RWPE1 (cell line): Measurements from ENCODE around the gene DLST.

Experiments
- CTCF ChIA-PET: fragments of 350-600 bp; sonication (Branson Sonifier 250); formaldehyde crosslinking; extraction: SDS; loops from one replicate; lab custom pipeline; 2021; lab: Yijun Ruan, JAX
- POLR2A ChIA-PET: fragments of 400-600 bp; formaldehyde crosslinking; extraction: SDS; loops from one replicate; lab custom pipeline; 2020; ENCODE audit warnings: antibody characterized with exemption; ENCODE audit not compliant: low non-redundant PET; lab: Yijun Ruan, JAX
- DNase-seq: peaks from one replicate; pipeline ENCODE4 v3.0.0; 2012; ENCODE audit warnings: low spot score
- H3K27ac ChIP-seq: fragments of 450-650 bp; 2 replicates; pipeline ENCODE4 v1.5.1; 2017
- TF ChIP-seq, protein P1 (sequence below): fragments of 450-650 bp; conservative IDR thresholded peaks from 2 replicates; pipeline ENCODE4 v1.5.1; 2017; ENCODE audit warnings: low read depth, mild to moderate bottlenecking

DLST gene

DNA sequence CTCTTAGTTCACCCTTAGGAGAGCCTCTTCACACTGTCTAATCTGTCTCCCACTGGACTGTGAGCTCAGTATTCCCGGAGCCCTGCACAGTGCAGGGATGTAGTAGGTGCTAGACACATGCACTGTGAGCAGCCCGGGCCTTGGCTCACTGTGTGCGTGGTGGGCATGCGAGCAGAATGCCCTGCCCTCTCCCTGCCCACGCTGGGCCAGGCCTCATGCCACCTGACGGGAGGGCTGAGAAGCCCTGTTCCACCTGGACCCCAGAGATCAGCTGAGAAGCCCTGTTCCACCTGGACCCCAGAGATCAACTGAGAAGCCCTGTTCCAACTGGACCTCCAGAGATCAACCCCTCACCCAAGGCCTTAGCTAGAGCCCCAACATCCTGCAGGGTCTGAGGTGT is 30.4 kb downstream of the DLST start:
- TF ChIP-seq, protein P1, sequence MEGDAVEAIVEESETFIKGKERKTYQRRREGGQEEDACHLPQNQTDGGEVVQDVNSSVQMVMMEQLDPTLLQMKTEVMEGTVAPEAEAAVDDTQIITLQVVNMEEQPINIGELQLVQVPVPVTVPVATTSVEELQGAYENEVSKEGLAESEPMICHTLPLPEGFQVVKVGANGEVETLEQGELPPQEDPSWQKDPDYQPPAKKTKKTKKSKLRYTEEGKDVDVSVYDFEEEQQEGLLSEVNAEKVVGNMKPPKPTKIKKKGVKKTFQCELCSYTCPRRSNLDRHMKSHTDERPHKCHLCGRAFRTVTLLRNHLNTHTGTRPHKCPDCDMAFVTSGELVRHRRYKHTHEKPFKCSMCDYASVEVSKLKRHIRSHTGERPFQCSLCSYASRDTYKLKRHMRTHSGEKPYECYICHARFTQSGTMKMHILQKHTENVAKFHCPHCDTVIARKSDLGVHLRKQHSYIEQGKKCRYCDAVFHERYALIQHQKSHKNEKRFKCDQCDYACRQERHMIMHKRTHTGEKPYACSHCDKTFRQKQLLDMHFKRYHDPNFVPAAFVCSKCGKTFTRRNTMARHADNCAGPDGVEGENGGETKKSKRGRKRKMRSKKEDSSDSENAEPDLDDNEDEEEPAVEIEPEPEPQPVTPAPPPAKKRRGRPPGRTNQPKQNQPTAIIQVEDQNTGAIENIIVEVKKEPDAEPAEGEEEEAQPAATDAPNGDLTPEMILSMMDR, result no peak
- ChIA-PET POLR2A (no interaction called here), CTCF (interaction anchor here (0.8 to 3.4 kb wide), 3 partner anchors 9 to 177 kb away, joined by 3 to 20 read pairs (median 3); no protein-coding TSS in a partner anchor)
- no peak overlapping the region for H3K27ac ChIP-seq
- no peak for DNase-seq

DNA sequence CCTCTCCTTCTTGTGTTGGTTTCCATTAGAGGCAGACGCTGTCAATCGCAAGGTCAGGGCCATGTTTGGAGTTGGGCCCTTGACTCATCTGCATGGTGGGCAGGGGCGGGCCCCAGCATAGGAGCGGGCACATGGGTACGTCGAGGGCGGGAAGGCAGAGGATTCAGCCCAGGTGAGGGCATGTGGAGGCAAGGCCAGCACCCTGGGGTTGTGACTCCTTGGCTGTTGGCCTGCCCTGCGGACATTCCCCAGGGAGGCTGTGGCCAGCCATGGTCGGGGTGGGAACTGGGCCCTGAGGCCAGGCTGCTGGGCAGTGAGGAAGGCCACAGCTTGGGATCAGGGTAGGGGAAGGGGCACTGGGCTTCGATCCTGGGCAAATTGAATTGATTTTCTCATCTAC is 31.1 kb downstream of the DLST start:
- TF ChIP-seq, protein P1, result no peak
- CTCF ChIA-PET, result interaction anchor here (0.6 to 3.4 kb wide), 3 partner anchors 8 to 176 kb away, joined by 3 to 20 read pairs (median 8); no protein-coding TSS in a partner anchor
- no peak overlapping the region for H3K27ac ChIP-seq
- no peak for DNase-seq
- POLR2A ChIA-PET, result no interaction called here

DNA sequence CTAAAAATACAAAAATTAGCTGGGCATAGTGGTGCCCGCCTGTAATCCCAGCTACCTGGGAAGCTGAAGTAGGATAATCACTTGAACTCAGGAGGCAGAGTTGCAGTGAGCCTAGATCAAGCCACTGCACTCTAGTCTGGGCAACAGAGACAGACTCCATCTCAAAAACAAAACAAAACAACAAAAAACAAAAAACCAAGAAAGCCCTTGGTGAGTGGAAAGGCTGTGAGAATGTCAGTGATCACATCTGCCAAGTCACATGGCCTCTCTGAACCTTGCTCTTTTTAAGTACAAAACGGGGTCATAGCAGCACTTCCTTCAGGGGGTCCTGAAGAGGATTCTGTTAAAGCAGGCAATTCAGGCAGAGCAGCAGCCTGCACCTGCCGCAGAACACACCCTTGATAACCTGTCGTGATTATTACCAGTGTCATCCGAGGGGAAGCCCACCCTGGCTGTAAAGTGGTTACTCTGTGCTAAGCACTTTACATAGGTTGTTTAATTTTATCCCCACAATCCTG is 31.7 kb downstream of the DLST start:
- ChIA-PET POLR2A (no interaction called here), CTCF (interaction anchor here (0.6 to 3.4 kb wide), 2 partner anchors 16 to 175 kb away, joined by 8 to 20 read pairs; no protein-coding TSS in a partner anchor)
- DNase-seq, result no peak
- TF ChIP-seq, protein P1, result no peak
- no peak overlapping the region for H3K27ac ChIP-seq

DNA sequence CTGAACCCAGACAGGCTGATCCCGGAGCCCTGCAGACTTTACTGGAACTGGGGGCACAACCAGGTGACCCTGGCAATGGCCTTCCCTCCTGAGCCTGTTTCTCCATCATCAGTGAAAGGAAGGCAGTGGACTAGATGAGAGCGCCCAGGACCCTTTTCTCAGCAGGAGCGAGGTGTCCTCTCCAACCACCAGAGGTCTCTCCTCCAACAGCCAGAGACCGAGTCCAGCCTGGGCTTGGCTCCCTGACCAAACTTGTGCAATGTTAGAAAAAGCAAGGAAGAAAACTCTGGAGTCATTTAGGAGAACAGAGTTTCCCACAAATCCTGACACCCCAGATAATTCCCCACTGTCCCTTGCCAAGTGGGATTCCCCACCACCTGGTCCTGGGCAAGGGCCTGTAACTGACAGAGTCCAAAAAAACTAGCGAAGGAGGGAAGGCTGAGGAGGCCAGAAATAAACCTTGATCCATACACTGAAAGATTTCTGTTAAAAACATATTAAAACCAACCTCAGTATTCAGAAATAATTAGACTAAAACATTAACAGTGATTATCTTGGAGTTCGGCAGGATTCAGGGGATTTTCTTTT is 32.4 kb downstream of the DLST start:
- no peak overlapping the region for H3K27ac ChIP-seq
- POLR2A ChIA-PET, result no interaction called here
- TF ChIP-seq, protein P1, result peak; percentile 86
- CTCF ChIA-PET, result interaction anchor here (0.6 to 1.3 kb wide), 2 partner anchors 175 to 580 kb away, joined by 3 read pairs; no protein-coding TSS in a partner anchor
- peak; percentile 73 for DNase-seq

DNA sequence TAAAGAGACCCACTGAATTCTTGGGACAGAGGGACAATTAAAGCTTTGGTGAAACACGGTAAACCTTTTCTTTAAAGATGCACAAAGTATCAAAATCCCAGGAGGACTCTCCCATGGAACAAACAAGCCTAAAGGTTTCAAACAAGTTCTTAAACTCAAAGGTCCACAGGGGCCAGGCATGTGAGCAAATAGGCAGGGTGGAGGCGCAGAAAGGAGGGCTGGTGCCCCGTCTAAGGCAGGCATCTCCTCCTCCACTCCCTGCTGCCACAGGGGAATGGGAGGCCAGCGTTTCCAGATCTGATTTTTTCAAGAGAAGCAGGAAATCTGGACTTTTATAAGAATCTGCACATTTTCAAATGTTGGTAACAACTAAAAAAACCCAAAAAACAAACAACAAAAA is 33.7 kb downstream of the DLST start:
- no peak overlapping the region for H3K27ac ChIP-seq
- TF ChIP-seq, protein P1, result no peak
- CTCF ChIA-PET, result interaction anchor here (0.8 kb wide), 1 partner anchor 53 kb away, joined by 3 read pairs; no protein-coding TSS in a partner anchor
- POLR2A ChIA-PET, result no interaction called here
- no peak for DNase-seq

DNA sequence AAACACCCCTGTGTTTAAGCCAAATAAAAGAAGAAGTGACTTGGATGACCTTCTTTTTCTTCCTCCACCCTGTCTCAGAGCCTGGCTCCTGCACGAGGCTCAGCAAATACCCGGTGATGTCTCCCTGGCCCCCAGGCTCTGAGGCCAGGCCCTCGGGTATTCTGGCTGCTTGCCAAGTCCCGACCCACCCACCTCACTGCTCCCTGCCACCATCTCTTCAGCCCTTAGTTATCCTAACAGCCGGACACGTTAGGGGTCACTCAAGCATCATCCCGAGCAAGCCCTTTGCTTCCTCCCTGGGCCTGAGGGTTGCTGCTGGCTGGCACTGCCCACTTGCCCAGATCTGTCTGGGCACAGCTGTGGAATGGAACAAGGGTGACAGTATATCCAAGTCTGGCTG is 34.1 kb downstream of the DLST start:
- POLR2A ChIA-PET, result no interaction called here
- H3K27ac ChIP-seq, result no peak overlapping the region
- TF ChIP-seq, protein P1, result no peak
- DNase-seq, result no peak
- CTCF ChIA-PET, result no interaction called here
